NCI-H446 (cell line): Measurements from ENCODE around the gene FOXP4.

Source experiments
- DNase-seq, 2 experiments: peaks; one replicate each; lab custom pipeline; 2025; lab: John Stamatoyannopoulos, UW

FOXP4 gene

DNA sequence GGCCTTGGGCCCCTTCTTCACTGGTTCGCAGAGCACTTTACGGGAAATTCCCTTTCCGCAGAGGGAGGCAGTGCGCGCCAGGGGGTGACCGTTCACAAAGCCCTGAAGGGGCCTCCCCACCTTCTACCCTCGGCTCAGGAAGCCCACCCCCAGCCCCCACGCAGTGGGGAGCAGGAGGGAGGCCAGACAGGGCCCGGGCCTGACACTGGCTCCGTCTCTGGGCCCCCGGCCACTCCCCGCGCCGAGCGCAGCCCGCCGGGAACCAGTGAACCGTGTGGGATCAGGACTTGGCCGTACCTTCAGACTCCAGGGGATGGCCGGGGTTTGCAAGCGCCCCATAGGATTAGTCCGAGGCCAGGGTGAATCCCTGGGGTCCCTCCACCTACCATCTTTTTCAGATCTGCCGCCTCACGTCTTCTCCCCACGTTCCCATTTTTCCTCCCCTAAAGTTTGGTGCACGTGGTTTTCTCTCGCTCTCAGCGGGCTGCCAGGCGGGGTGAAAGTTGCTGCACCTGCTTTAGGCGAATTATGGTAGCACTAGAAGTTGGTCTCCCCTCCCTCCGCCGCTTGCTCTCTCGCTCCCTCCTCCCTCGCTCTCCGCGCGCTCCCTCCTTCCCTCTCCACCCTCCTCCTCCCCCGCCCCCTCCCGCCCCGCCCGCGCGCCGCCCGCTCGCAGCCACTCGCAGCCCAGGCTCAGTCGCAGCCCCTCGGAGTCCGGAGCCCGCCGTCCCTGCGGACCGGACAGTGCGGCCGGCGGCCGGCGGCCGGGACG lies at the start of gene FOXP4:
TSS of gene FOXP4 (plus strand) at position 679 of the 772 bp plus-strand sequence. CDS start 19,380 bp downstream, outside the sequence.
- peak; percentile 87 to 92 for DNase-seq

GRCh38 chr6:41497573-41497972 lies 48.6 kb upstream of the FOXP4 start:
- DNase-seq: no peak

DNA sequence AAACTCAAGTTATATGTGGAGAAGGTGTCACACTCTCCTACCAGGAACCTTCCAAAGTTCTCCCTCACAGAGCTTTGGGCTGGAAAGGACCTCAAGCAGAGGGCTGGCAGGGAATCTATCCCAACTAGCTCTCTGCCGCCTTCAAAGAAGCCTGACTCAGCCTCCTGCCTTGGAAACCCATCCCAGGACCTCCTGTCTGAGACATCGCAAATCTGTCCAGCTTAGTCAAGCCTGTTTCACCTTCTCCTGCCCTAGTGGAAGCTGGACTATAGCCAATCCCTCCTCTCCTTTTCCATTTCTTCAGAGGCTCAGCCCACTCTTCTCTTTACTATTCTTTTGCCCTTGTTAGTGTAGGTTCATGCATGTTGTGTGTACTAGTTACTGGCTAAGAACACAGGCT lies 48.2 kb upstream of the FOXP4 start:
- no peak for DNase-seq

- DNase-seq: no peak
These were observed 47.1 kb upstream of the FOXP4 start for GRCh38 chr6:41498968-41499599.

DNA sequence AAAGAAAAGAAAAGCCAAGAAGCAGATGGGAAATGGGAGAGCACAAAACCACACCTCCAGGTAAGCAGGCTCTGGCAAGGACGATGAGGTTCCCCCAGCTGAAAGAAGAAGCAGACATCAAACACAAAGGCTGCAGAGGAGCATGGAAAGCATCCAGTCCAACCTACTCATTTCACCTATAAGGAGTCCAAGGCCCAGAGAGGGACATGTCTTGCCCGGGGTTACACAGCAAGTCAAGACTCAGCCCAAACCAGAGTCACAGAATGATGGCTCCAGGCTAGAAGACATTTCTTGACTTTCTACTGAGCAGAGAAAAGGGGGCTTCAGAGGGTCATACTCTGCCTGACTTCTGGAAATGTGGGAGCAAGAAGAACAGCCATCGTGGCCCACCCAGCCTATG lies 45.6 kb upstream of the FOXP4 start:
- DNase-seq: no peak

GRCh38 chr6:41502566-41502916 lies 43.6 kb upstream of the FOXP4 start:
- DNase-seq: no peak

- no peak for DNase-seq
These were observed 43.1 kb upstream of the FOXP4 start for GRCh38 chr6:41502917-41503671.

DNA sequence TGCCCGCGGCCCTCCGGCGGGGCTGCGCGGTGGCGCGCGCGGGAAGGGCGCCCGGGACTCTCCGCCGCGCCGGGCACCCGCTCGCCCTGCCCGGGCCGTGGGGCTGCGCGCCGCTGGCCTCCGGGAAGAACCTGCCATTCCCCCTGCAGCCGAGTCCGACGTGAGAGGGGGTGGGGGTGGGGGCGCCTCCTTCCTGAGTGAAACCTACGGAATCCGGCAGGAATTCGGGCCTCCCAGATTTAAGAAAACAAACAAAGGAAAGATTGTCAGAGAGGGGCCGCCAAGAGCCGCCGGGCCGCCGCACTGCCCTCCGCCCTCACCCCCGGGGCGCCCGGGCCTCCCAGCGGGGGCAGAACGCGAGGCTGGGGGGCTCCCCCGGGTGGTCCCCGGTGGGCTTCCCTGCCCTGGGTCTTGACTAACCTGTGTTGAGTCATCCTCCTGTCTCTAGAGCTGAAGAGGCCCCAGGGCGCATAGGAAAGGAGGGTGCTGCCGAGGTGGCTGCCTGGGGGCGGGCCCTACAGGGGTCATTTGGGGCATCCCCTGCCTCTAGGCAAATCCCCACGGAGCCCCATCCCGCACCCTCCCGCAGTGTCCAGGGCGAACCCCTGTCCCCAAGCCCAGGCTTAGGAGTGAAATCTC lies 42.2 kb upstream of the FOXP4 start:
- DNase-seq: no peak

- DNase-seq: no peak
These were observed 41.6 kb upstream of the FOXP4 start for GRCh38 chr6:41504466-41505121.

GRCh38 chr6:41505122-41506049 lies 40.8 kb upstream of the FOXP4 start:
- DNase-seq: peak in 1 of 2 experiments; percentile 21

- DNase-seq: no peak
These were observed 37.7 kb upstream of the FOXP4 start for GRCh38 chr6:41508479-41508878.

GRCh38 chr6:41509580-41509979 lies 36.6 kb upstream of the FOXP4 start:
- DNase-seq: no peak

DNA sequence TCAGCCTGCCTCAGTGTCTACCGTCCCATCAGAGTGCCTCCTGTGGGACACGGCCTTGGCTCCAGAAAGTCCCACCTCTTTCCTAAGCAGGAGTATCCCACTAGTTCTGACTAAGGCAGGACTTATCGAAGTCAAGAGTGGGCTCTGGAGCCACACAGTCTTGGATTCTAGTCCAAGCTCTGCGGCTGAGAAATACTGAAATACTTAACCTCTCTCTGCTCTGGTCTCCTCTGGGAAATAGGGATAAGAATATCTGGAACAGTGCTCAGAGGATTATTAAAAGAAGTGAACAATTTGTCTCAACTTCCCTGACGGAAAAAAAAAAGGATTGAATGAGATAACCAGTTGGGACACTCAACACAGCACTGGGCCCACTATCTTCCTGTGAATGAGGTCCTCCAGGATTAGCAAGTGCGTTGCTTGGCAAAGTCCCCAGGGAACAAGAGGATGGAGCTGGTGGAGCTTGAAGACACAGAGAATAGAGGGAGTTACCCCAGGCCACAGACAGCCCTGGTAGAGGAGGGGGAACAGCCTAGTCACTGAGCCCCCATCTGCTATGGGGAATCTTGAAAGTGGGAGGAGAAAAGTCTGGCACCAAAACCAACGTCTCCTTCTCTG lies 34.6 kb upstream of the FOXP4 start:
- no peak for DNase-seq

- no peak for DNase-seq
These were observed 34.0 kb upstream of the FOXP4 start for GRCh38 chr6:41512146-41512701.

DNA sequence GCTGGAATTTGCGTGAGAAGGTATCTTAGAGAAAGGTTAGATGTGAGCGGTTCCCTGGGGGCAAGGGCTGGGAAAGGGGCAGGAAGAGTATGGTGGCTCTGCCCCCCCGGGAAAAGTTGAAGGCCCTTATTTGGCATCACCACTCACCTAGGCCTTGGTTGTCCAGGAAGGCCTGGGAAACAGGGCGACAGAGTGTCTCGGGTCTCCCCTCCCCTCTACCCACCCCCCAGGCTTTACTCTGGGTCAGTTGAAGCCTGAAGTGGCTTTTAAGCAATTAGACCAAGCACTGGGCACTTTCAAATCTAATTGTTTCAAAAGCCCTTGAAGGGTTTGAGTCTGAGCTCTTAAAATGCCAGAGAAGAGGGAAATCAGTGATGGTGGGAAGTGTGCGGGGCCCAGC lies 30.2 kb upstream of the FOXP4 start:
- no peak for DNase-seq

GRCh38 chr6:41518118-41518517 lies 28.1 kb upstream of the FOXP4 start:
- no peak for DNase-seq

- DNase-seq: no peak
These were observed 26.9 kb upstream of the FOXP4 start for GRCh38 chr6:41519305-41519744.

DNA sequence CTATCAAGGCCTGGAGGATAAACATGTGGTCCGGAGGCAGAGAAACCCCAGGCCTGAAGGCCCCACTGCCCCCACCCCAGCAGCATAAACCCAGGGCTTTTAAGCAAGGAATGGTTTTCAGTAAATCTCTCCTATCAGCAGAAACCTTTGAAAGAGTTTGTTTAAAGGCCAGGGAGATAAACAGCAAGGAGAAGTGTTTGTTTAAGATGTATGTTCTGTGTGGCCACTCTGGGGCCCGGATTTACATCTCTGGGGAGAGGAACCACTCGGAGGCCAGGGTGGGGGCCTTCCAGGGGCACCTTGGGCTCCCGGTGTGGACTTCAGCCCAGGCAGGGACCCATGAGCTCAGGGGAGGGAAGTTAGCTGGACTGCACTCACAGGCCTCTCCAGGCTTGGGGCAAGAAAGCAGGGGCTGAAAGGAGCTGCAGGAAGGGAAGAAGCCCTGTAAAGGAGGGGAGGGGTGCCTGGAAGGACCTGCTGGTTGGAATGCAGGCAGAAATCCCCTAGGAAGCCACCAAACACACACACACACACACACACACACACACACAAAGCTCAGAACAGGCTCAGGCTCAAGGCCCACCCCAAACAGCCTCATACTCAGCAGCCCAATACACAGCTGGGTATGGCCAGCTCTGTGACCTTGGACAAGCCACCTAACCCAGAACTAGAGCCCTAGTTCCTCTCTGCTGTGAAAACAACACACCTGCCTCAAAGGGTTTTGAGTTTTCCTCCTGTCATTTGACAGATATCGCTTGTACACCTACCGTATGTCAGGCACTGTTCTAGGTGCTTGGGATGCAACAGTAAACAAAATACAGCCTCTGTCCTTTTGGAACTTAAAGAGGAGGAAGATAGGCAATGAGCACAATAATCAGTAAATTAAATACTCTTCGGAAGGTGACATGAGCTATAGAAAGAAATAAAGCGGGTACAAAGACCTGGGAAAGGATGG lies 26.2 kb upstream of the FOXP4 start:
- DNase-seq: no peak
